CD14-positive monocyte (primary cell): Measurements from ENCODE around the gene MSL1. TPM values are rescaled to one million over a fixed set of nuclear protein-coding genes. Genes with fewer than 3 reads are reported as not detected.

ENCODE experiments used
- DNase-seq, 3 donors: peaks; one replicate each; pipeline ENCODE4 v3.0.0-alpha.2; 2011 to 2022
- H2AFZ ChIP-seq: 2 replicates; pipeline ENCODE4 v1.6.0; 2012; ENCODE audit warnings: mild to moderate bottlenecking, low read depth, low read length, inconsistent platforms; ENCODE audit not compliant: insufficient read depth, poor library complexity, severe bottlenecking
- H3K27ac ChIP-seq, 2 donors: 1 replicate in 1 of 2; 2 replicates in 1 of 2; pipeline ENCODE4 v1.5.1; 2012 to 2013; ENCODE audit warnings: low read length in 2 of 2, control low read depth in 1 of 2, inconsistent platforms in 1 of 2, low read depth in 1 of 2, mild to moderate bottlenecking in 1 of 2
- H3K27me3 ChIP-seq, 2 donors: one replicate each; pipeline versions ENCODE4 v1.6.0 to v1.6.1; 2011 to 2013; ENCODE audit warnings: low read length in 2 of 2; ENCODE audit not compliant: control insufficient read depth in 2 of 2, insufficient read depth in 2 of 2
- H3K36me3 ChIP-seq, 2 donors: replicated peaks in 1 of 2; 1 replicate in 1 of 2; 2 replicates in 1 of 2; pipeline versions ENCODE4 v1.5.1 to v1.6.1; 2012 to 2013; ENCODE audit warnings: low read length in 2 of 2, control low read depth in 1 of 2, inconsistent platforms in 1 of 2, mild to moderate bottlenecking in 1 of 2; ENCODE audit not compliant: insufficient read depth in 2 of 2, control insufficient read depth in 1 of 2
- H3K4me1 ChIP-seq, 2 donors: 1 replicate in 1 of 2; 2 replicates in 1 of 2; pipeline versions ENCODE4 v1.5.1 to v1.6.1; 2012 to 2013; ENCODE audit warnings: low read length in 2 of 2, control low read depth in 1 of 2, inconsistent platforms in 1 of 2, mild to moderate bottlenecking in 1 of 2, moderate library complexity in 1 of 2; ENCODE audit not compliant: insufficient read depth in 2 of 2, control insufficient read depth in 1 of 2
- H3K4me2 ChIP-seq: replicated peaks from 2 replicates; pipeline ENCODE3; 2012; ENCODE audit warnings: low read length, moderate library complexity, mild to moderate bottlenecking; ENCODE audit not compliant: poor library complexity, severe bottlenecking; ENCODE audit errors: extremely low read depth
- H3K4me3 ChIP-seq, 3 experiments: fragments of 200-600 bp in 1 of 3; sonication (generic) in 1 of 3; replicated peaks in 1 of 3; 1 replicate in 2 of 3; 2 replicates in 1 of 3; pipeline ENCODE4 v1.5.1; 2011 to 2013; ENCODE audit warnings: low read length in 3 of 3, mild to moderate bottlenecking in 3 of 3, control low read depth in 2 of 3, low read depth in 2 of 3, inconsistent platforms in 1 of 3, moderate library complexity in 1 of 3
- H3K79me2 ChIP-seq: 2 replicates; pipeline ENCODE4 v1.6.0; 2012; ENCODE audit warnings: mild to moderate bottlenecking, control low read depth, inconsistent platforms, low read length, moderate library complexity; ENCODE audit not compliant: insufficient read depth
- H3K9ac ChIP-seq: 2 replicates; pipeline ENCODE4 v1.6.0; 2017; ENCODE audit warnings: low read length, mild to moderate bottlenecking; ENCODE audit not compliant: insufficient read depth, poor library complexity, severe bottlenecking
- H3K9me3 ChIP-seq, 2 donors: replicated peaks in 1 of 2; 1 replicate in 1 of 2; 2 replicates in 1 of 2; pipeline versions ENCODE4 v1.5.1 to v1.6.1; 2012 to 2013; ENCODE audit warnings: low read length in 2 of 2, control low read depth in 1 of 2; ENCODE audit not compliant: control insufficient read depth in 1 of 2, insufficient read depth in 1 of 2
- H4K20me1 ChIP-seq: 2 replicates; pipeline ENCODE4 v1.6.0; 2012; ENCODE audit warnings: mild to moderate bottlenecking, low read length, control low read depth, moderate library complexity; ENCODE audit not compliant: insufficient read depth
- H3K27ac Mint-ChIP-seq, 7 donors: one replicate each; pipeline ENCODE4 v1.8.0; 2020; ENCODE audit warnings: mild to moderate bottlenecking in 7 of 7, mixed read lengths in 7 of 7, moderate library complexity in 6 of 7, inconsistent platforms in 2 of 7
- H3K27me3 Mint-ChIP-seq, 3 donors: one replicate each; pipeline ENCODE4 v1.8.0; 2021 to 2022; ENCODE audit warnings: low read depth in 3 of 3, mild to moderate bottlenecking in 3 of 3, mixed read lengths in 3 of 3, moderate library complexity in 3 of 3, inconsistent platforms in 1 of 3
- H3K36me3 Mint-ChIP-seq, 2 donors: one replicate each; pipeline ENCODE4 v1.8.0; 2020; ENCODE audit warnings: mixed read lengths in 2 of 2, inconsistent platforms in 1 of 2, mild to moderate bottlenecking in 1 of 2
- H3K4me1 Mint-ChIP-seq: one replicate; pipeline ENCODE4 v1.8.0; 2020; ENCODE audit warnings: mild to moderate bottlenecking, mixed read lengths
- H3K4me3 Mint-ChIP-seq, 2 donors: one replicate each; pipeline ENCODE4 v1.8.0; 2020; ENCODE audit warnings: mild to moderate bottlenecking in 2 of 2, mixed read lengths in 2 of 2, moderate library complexity in 1 of 2
- H3K9me3 Mint-ChIP-seq, 7 donors: one replicate each; pipeline ENCODE4 v1.8.0; 2020 to 2022; ENCODE audit warnings: mixed read lengths in 7 of 7, mild to moderate bottlenecking in 6 of 7, moderate library complexity in 6 of 7, inconsistent platforms in 2 of 7
- CTCF ChIP-seq: fragments of 200-600 bp; IDR thresholded peaks from one replicate; pipeline ENCODE4 v1.8.0; 2022; ENCODE audit warnings: antibody characterized with exemption, mild to moderate bottlenecking
- WGBS: methylation state at CpG from one replicate; pipeline ENCODE4 v1.1.5; 2013; ENCODE audit warnings: missing lambda C conversion rate; ENCODE audit not compliant: insufficient coverage; 5-methylcytosine and 5-hydroxymethylcytosine counted together
- intact Hi-C, 2 donors: fragments of 100-400 bp; cut with micrococcal nuclease; formaldehyde crosslinking; loops; one replicate each; pipeline versions ENCODE4 v1.15.0 to v1.15.1; 2023
- polyA plus RNA-seq, 3 donors: library from polyadenylated mRNA; depleted of rRNA in 1 of 3; unstranded in 2 of 3; stranded (reverse) in 1 of 3; fragments of 300-500 nt in 2 of 3; fragments of >200 nt in 1 of 3; fragmentation: Illumina TruSeq in 2 of 3; gene quantifications; 1 replicate in 2 of 3; 2 replicates in 1 of 3; pipeline ENCODE4 v1.2.3, GENCODE V29; 2012 to 2021

The MSL1 gene
- polyA plus RNA-seq, 3 donors, result 10.0 to 89.2 (median 11.4) TPM

DNA sequence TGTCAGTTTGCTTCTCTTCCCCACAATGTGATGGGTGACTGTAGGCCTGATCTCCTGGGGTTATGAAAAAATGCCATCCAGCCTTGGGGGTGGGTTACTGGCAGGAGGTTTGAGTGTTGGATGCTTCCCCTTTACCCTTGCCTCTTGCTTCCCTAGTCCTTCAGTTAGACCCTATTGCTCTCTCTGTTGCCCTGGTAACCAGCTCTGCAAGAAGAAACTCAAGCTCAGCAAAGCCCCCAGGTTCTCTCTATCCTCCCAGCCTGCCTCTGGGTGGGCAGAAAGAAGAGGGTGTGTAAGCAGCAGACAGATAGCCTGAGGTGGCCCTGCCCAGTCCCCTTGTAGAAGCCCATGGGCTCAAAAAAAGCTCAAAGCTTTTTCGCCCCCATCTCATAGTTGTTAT lies 52.7 kb downstream of the MSL1 start:
- Histone ChIP-seq H3K4me2 (no peak overlapping the region), H4K20me1 (peaks cover 13% of the 10 kb centered on the region), H3K9ac (no peak overlapping the region), H2AFZ (no peak overlapping the region), H3K27me3 (peaks cover 5 to 12% of the 10 kb centered on the region in 2 donors), H3K36me3 (peaks cover 47 to 67% of the 10 kb centered on the region in 2 donors), H3K9me3 (no peaks in the 10 kb centered on the region), H3K4me3 (no peak overlapping the region), H3K27ac (no peak overlapping the region), H3K79me2 (no peaks in the 10 kb centered on the region), H3K4me1 (peaks cover 12 to 15% of the 10 kb centered on the region in 2 donors)
- H3K27me3 Mint-ChIP-seq, result peaks cover 7 to 20% (median 10%) of the 10 kb centered on the region in 3 donors
- H3K36me3 Mint-ChIP-seq, result peaks cover 59 to 75% of the 10 kb centered on the region in 2 donors
- 100% methylated on average over 1 of the region's 1 CpG for WGBS
- no peak overlapping the region for H3K4me3 Mint-ChIP-seq
- H3K27ac Mint-ChIP-seq, result no peak overlapping the region
- no peak for DNase-seq
- H3K9me3 Mint-ChIP-seq, result peaks cover 0 to 3% (median 0%) of the 10 kb centered on the region in 7 donors
- intact Hi-C loops, result no loop called here
- H3K4me1 Mint-ChIP-seq, result peaks cover 9% of the 10 kb centered on the region
- TF ChIP-seq CTCF, result no peak

- Mint-ChIP-seq H3K9me3 (peaks cover 0 to 3% (median 0%) of the 10 kb centered on the region in 7 donors), H3K27me3 (peaks cover 7 to 21% (median 11%) of the 10 kb centered on the region in 3 donors), H3K4me3 (no peak overlapping the region), H3K36me3 (peaks cover 48 to 59% of the 10 kb centered on the region in 2 donors), H3K27ac (no peak overlapping the region), H3K4me1 (peaks cover 9% of the 10 kb centered on the region)
- DNase-seq, result no peak
- peaks cover 5 to 12% of the 10 kb centered on the region in 2 donors for H3K27me3 ChIP-seq
- no peaks in the 10 kb centered on the region for H3K9me3 ChIP-seq
- TF ChIP-seq CTCF, result no peak
- H4K20me1 ChIP-seq, result peaks cover 10% of the 10 kb centered on the region
- H3K9ac ChIP-seq, result no peak overlapping the region
- no peak overlapping the region for H3K27ac ChIP-seq
- H3K4me3 ChIP-seq, result no peak overlapping the region
- H3K4me2 ChIP-seq, result no peak overlapping the region
- H3K79me2 ChIP-seq, result no peaks in the 10 kb centered on the region
- intact Hi-C loops, result no loop called here
- no peak overlapping the region for H2AFZ ChIP-seq
- H3K36me3 ChIP-seq, result peaks cover 33 to 50% of the 10 kb centered on the region in 2 donors
- H3K4me1 ChIP-seq, result peaks cover 12 to 15% of the 10 kb centered on the region in 2 donors
- WGBS, result 100% methylated on average over 4 of the region's 7 CpGs
Observed at GRCh38 chr17:40175928-40176753, 54.4 kb downstream of the MSL1 start.
